Endometrial microvascular endothelial cells (primary cell): ENCODE data around the gene KLC1. TPM values are rescaled to one million over a fixed set of nuclear protein-coding genes. Genes with fewer than 3 reads are reported as not detected.
"Not testable (repeated sequence)": the region's sequence is repeated elsewhere in the genome, so short reads cannot be mapped to it uniquely, and the experiment has no call there.

Experiments used
- in situ Hi-C: cut with HindIII; loops from 2 replicates; pipeline ENCODE4 v1.10.0; 2017; ENCODE audit warnings: low sequenced_read_pairs, low pct_unique_long_range_greater_than_20kb; ENCODE audit errors: inconsistent ontology term
- total RNA-seq: library from RNA; depleted of rRNA; stranded (reverse); fragments of >200 nt; gene quantifications from one replicate; pipeline ENCODE4 v1.2.3, GENCODE V29; 2015; ENCODE audit errors: inconsistent ontology term

The KLC1 gene
- 135 TPM for total RNA-seq

- in situ Hi-C loops: no loop called here
Observed at GRCh38 chr14:103628684-103629502, at the start of gene KLC1. Gene KLC1, plus strand, starts transcription at chr14:103629211. Its CDS starts 25,354 bp downstream, at chr14:103654565.

DNA sequence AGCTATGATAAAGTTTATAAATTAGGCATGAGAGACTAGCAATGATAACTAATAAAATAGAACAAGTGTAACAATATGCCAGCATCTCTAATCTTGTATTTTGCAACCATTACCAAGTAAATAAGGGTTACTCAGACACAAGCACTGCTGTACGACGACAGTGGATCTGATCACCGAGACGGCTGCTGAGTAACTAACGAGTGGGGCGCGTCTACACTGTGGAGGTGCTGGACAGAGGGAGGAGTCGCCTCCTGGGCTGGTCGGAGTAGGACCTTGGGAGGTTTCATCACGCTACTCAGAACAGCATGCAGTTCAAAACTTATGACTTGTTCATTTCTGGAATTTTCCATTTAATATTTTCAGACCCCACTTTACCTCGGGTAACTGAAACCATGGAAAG is 47.8 kb upstream of the KLC1 start:
- in situ Hi-C loops: no loop called here

DNA sequence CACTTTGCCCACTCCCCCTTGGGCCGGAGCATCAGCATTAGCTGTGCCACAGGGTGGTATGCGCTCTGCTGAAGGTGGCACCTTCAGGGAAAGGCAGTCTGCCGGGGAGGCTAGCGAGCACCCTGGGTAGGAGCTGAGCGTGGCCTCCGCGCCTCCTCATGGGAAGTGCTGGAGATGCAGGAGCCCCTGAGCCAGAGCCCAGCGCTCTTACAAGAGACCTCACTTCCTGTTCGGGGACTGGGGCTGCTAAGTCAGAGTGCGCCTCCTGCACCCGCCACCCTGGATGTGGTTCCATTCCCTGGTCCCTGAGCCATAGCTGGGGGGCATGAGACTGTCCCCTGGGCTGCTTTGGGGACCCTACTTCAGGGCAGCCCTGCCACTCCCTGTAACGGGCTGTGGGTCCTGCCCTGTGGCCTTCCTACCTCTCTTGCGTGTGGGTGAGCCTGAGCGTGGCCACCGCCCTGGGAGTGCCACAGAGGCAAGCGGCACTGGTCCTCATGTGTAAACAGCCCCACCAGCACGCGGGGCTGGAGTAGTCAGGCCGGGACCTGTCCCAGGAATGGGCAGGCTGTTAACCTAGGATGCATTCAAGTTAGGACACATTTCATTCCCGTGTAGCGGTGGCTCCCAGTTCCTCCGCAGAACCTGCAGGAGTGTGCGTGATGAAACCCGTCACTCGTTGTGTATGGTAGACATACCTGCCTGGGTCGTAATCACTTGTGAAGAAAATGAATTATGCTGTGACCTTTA is 46.9 kb upstream of the KLC1 start:
- in situ Hi-C loops: no loop called here

DNA sequence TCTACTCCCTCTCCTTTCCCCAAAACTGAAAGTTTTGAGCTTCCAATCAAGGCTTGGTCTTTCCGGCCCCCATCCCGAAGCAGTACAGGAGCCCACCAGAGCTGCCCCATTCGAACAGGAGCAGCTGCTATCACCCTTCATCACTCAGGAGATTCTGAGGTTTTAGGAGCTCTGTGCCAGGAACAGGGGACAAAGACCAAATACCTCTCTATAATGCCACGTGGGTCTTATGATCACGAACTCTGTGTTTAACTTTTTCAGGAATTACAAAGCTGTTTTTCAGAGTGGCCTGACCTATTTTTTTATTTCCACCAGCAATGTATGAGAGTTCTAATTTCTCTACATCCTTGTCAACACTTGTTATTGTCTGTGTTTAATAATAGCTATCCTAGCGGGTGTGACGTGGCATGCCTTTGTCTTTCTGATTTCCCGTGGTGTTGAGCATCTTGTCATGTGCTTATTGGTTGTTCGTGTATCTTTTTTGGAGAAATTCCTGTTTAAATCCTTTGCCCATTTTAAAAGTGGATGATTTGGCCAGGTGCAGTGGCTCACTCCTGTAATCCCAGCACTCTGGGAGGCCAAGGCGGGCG is 44.6 kb upstream of the KLC1 start:
- in situ Hi-C loops: no loop called here

DNA sequence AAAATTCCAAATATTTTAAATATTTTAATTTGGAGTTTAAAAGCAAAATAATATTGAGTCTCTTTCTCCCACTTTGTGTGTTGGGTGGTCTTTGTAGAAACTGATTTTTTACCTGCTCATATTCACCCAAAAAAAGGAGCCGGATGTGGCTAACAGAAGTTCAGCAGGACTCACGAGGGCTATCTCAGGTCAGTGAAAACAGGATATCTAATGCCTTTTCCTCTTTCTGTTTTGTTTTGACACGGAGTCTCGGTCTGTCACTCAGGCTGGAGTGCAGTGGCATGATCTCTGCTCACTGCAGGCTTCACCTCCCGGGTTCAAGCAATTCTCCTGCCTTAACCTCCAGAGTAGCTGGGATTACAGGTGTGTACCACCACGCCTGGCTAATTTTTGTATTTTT is 35.4 kb upstream of the KLC1 start:
- in situ Hi-C loops: no loop called here

GRCh38 chr14:103594265-103594664 is 34.7 kb upstream of the KLC1 start:
- in situ Hi-C loops: no loop called here

- in situ Hi-C loops: no loop called here
Observed at GRCh38 chr14:103597623-103598377, 31.2 kb upstream of the KLC1 start.

DNA sequence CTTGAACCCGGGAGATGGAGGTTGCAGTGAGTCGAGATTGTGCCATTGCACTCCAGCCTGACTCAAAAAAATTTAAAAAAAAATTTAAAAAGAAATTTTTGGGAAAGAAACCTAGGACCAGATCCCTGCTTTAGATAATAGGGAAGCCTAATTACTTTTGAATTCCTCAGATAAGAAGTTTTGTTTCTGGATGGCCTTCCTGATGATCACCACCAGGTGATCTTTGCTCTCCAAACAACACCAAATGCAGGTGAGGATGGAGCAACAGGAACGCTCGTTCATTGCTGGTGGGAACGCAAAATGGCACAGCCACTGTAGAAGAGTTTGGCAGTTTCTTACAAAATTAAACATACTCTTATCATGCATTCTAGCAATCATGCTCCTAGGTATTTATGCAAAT is 28.5 kb upstream of the KLC1 start:
- in situ Hi-C loops: no loop called here

GRCh38 chr14:103604620-103605019 is 24.4 kb upstream of the KLC1 start:
- in situ Hi-C loops: no loop called here

DNA sequence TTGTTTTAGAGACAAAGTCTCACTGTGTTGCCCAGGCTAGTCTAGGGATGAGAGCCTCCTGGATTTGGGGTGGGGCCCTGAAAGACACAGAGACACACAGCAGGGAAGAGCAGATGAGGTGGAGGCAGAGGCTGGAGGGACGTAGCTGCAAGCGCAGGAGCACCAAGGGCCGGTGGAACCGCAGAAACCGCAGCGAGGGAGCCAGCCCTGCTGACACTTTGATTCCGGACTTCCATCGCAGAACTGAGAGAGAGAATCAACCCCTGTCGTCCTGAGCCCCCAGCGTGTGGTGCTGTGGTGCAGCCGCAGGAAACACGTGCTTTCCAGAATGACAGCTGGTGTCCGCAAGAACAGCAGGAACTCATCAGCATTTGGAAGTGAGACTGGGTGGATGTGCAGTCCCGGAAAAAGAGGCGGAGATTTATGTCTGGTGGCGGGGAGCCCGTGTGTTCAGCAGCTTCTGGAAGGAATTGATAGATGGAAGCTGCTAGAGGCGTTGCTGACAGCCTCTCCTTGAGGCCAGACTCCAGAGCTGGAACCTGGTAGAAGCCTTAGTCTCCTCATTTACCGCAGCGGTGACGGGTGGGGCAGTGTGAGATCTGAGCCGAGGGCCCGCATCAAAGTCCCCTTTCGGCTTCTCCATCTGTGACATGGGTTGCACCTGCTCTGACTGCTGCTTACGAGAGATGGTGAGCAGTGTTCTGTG is 21.9 kb upstream of the KLC1 start:
- in situ Hi-C loops: no loop called here

- in situ Hi-C loops: no loop called here
Observed at GRCh38 chr14:103607822-103608221, 21.2 kb upstream of the KLC1 start.

DNA sequence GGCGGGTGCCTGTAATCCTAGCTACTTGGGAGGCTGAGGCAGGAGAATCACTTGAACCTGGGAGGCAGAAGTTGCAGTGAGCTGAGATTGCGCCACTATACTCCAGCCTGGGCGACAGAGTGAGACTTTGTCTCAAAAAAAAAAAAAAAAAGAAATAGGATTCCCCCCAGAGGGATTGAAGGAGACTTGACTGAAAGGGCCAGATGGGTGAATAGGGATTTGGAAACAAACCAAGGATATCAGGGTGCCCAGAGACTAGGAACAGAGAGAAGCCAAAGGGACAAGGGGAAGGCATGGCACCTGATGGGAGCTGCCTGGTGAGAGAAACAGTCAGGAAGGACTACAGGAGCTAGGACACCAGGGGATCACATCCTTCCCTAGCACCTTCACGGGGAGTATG is 19.9 kb upstream of the KLC1 start:
- in situ Hi-C loops: not testable (repeated sequence)

DNA sequence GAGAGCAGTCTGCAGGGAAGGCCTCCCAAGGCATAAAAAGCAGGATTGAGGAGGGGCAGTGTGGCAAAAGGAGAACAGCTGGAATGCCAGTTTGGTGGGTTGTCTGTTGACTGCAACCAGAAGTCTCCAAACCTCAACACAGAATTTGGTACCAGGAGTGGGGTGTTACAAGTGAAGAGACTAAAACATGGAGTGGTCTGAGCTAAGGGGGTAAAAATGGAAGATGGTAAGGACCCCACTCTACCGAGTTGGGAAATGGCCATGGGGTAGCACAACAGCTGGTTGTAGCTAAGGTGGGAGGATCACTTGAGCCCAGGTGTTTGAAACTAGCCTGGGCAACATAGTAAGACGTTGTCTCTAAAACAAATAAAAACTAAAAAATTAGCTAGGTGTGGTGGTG is 17.8 kb upstream of the KLC1 start:
- in situ Hi-C loops: no loop called here

GRCh38 chr14:103613517-103613916 is 15.5 kb upstream of the KLC1 start:
- in situ Hi-C loops: no loop called here

- in situ Hi-C loops: no loop called here
Observed at GRCh38 chr14:103616635-103617300, 12.2 kb upstream of the KLC1 start.

DNA sequence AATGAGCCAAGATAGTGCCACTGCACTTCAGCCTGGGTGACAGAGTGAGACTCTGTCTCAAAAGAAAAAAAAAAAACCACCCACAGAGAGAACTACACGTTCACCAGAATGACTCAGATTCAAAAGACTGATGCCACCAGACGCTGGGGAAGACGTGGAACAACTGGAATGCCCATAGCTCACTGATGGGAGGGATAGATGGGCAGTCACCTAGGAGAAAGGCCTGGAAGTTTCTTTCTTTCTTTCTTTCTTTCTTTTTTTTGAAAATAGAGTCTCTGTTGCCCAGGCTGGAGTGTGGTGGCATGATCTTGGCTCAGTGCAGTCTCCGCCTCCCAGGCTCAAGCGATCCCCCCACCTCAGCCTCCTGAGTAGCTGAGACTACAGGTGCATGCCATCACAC is 10.0 kb upstream of the KLC1 start:
- in situ Hi-C loops: no loop called here

DNA sequence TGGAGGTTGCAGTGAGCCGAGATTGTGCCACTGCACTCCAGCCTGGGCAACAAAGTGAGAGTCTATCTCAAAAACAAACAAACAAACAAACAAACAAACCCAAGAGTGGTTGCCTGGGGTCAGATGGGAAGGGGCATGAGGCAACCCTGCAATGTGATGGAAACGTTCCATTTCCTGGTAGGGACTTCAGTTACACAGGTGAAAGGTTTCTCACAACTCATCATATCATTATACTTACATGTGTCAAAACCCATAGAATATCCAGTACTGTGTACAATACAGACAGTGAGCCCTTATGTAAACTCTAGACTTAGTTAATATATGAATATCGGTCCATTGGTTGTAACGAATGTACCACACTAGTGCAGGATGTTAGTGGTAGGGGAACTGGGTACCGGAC is 7.2 kb upstream of the KLC1 start:
- in situ Hi-C loops: no loop called here

DNA sequence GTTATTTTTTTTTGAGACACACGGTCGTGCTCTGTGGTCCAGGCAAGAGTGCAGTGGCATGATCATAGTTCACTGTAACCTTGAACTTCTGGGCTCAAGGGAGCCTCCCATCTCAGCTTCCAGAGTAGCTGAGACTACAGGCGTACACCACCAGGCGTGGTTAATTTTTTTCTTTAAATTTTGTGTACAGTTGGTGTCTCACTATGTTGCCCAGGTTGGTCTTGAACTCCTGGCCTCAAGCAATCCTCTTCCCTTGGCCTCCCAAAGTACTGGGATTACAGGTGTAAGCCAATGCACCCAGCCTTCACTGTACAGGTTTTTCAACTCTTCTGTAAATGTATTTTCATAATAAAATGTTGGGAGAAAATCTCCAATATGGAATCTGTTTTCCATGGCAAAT is 5.7 kb upstream of the KLC1 start:
- in situ Hi-C loops: no loop called here
